Measurements from ENCODE around the gene FN3K. TPM values are rescaled to one million over a fixed set of nuclear protein-coding genes. Genes with fewer than 3 reads are reported as not detected.

Gene FN3K
- total and polyA plus RNA-seq, 2 of the 4 experiments (the other 2 are of a cell fraction) = 0.90 to 2.9 TPM

DNA sequence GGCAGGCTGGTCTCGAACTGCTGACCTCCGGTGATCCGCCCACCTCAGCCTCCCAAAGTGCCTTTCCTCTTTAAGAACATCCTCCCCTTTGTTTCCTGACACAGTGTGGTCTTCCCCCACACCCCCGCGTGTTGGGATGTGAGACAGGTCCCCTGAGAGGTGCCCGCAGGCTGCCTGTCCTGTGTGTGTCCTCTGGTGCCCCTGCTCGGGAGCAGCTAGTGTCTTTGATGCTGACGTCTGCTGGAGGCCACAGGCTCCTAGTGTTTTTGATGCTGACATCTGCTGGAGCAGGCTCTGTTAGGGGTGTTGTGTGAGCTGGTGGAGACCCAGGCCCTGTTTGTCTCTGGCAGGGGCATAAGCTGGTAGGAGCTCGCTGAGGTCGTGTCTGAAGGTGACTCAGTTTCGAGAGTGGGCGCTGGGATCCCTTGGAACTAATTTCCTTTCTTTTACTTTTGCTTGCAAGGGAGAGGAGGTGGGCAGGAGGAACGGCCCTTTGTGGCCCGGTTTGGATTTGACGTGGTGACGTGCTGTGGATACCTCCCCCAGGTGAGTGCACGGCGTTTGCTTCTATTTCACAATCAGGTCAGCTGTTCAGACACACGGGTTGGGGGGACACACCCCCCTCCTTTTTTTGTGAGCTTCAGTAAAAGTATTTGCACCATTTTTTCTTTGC is 12.9 kb upstream of the FN3K start:
- DNase-seq = no peak

More for the DNA sequence above, 12.9 kb upstream of the FN3K start:
- Histone ChIP-seq H2AK5ac (ENCODE audit: low read depth, low read length) (no peak overlapping the region), H3K4me2 (ENCODE audit: low read depth, low read length) (no peak overlapping the region), H2AK9ac (replicated peaks; ENCODE audit: low read depth, low read length, poor library complexity) (no peak overlapping the region), H2BK120ac (ENCODE audit: low read depth, low read length) (no peak overlapping the region), H3K9me3 (ENCODE audit: control insufficient read depth, insufficient read depth, low read length) (no peaks in the 10 kb centered on the region), H2BK5ac (ENCODE audit: low read depth, low read length, poor library complexity, severe bottlenecking) (no peak overlapping the region), H3K18ac (ENCODE audit: low read depth, low read length) (no peak overlapping the region), H3K4ac (ENCODE audit: low read depth, low read length) (no peak overlapping the region), H3K27me3 (ENCODE audit: control insufficient read depth, insufficient read depth, low read length) (no peaks in the 10 kb centered on the region), H3K27ac (ENCODE audit: insufficient read depth, low read length) (no peak overlapping the region), H3K23ac (ENCODE audit: low read depth, low read length) (no peak overlapping the region), H3K4me1 (ENCODE audit: control insufficient read depth, insufficient read depth, low read length) (peaks cover 4% of the 10 kb centered on the region), H3K79me1 (ENCODE audit: low read depth in 1 of 2, low read length in 2 of 2) (peaks cover 10 to 21% of the 10 kb centered on the region in 2 experiments), H3K36me3 (ENCODE audit: control insufficient read depth, insufficient read depth, low read length) (peaks cover 34% of the 10 kb centered on the region), H3K14ac (replicated peaks; ENCODE audit: low read depth, low read length) (no peak overlapping the region), H4K91ac (ENCODE audit: insufficient read depth, low read depth, low read length) (no peak overlapping the region), H3K56ac (ENCODE audit: extremely low read depth, insufficient read depth, low read length) (no peak overlapping the region), H4K8ac (ENCODE audit: low read depth in 2 of 2, low read length in 2 of 2) (no peak overlapping the region), H2BK20ac (ENCODE audit: low read depth, low read length) (no peak overlapping the region), H2AFZ (replicated peaks; ENCODE audit: low read length, poor library complexity) (no peak overlapping the region), H4K20me1 (ENCODE audit: insufficient read depth, low read length) (0 out of 2 replicates have a peak, but pooled peaks cover 3% of the 10 kb centered on the region), H3K9ac (ENCODE audit: low read depth, low read length) (no peak overlapping the region), H3K9me1 (ENCODE audit: insufficient read depth, low read length) (peaks cover 9% of the 10 kb centered on the region), H3K4me3 (ENCODE audit: insufficient read depth, low read depth, low read length) (no peak overlapping the region), H4K5ac (ENCODE audit: low read depth, low read length) (no peak overlapping the region), H2BK15ac (ENCODE audit: low read depth, low read length) (no peak overlapping the region)
- 90% methylated on average over 4 of the region's 19 CpGs; no CpG with 5 or more reads in 1 of the 2 experiments for WGBS, 2 experiments (ENCODE audit: extremely low coverage in 2 of 2, insufficient read length in 1 of 2)
- ChIA-PET CTCF (no interaction called here), POLR2A (ENCODE audit: unreplicated experiment) (no interaction called here)
- in situ Hi-C loops (cut with MboI; ENCODE audit: low sequenced_read_pairs) (no loop called here), dilution Hi-C loops (cut with HindIII; ENCODE audit: low sequenced_read_pairs, unreplicated experiment) (no loop called here), intact Hi-C loops (cut with micrococcal nuclease) (no loop called here)
- no TSS peak for BruUV-seq (replicated peaks)
- TF ChIP-seq, protein P1, sequence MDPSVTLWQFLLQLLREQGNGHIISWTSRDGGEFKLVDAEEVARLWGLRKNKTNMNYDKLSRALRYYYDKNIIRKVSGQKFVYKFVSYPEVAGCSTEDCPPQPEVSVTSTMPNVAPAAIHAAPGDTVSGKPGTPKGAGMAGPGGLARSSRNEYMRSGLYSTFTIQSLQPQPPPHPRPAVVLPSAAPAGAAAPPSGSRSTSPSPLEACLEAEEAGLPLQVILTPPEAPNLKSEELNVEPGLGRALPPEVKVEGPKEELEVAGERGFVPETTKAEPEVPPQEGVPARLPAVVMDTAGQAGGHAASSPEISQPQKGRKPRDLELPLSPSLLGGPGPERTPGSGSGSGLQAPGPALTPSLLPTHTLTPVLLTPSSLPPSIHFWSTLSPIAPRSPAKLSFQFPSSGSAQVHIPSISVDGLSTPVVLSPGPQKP (IDR thresholded peaks at IDR 0.05; ENCODE audit: borderline replicate concordance, low read depth, low read length) = no peak
- TF ChIP-seq BHLHE40 (IDR thresholded peaks at IDR 0.05; ENCODE audit: low read depth, low read length) (no peak), CEBPB (IDR thresholded peaks at IDR 0.05; ENCODE audit: low read depth, low read length) (0 out of 2 replicates have a peak, but pooled peaks have one; percentile 22)
- no peak for ATAC-seq (ENCODE audit: low read depth)
